NCI-H2196 treated with DMSO at 0.1 percent for 48 hours (cell line): ENCODE results near the gene CALY.

Source experiments
- DNase-seq: peaks from one replicate; lab custom pipeline; 2025; ENCODE audit not compliant: unreplicated experiment; lab: John Stamatoyannopoulos, UW

Gene CALY

DNA sequence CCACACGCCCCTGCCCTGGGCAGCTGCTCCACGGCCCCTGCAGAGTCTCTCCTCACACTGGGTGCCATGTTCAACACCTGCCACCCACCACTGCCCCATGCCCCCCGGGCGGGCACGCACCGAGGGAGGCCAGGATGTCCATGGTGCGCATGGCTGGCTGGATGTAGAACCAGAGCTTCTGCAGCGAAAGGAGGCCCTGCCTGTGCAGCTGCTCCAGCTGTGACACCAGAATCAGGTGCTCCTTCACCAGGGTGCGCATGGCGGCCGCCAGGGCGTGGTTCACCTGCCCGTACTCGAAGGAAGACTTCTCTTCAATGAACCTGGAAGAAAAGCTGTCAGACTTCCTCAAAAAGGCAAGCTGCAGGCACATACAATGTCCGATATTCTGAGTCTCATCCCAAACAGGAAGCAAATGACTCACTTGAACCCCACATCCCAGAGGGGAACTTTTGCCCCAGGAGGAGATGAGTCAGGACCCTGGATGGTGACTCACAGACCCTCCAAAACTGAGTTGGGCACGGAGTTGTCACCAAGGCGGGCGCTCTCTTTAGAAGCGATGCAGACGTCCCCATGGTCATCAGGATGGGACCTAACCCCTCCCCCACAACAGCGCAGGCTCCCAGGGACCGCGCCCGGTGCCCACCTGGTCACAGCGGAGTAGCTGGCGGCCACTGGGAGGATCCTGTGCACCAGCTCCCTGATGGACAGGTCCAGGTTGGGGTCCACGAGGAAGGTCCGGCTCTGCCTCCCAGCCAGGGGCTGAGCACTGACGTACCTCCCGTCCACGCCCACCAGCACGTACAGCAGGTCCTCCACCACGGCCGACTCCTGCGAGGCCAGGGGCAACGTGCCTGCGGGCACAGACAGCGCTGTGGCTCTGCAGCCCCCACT, 43.5 kb downstream of the CALY start:
- no peak for DNase-seq

DNA sequence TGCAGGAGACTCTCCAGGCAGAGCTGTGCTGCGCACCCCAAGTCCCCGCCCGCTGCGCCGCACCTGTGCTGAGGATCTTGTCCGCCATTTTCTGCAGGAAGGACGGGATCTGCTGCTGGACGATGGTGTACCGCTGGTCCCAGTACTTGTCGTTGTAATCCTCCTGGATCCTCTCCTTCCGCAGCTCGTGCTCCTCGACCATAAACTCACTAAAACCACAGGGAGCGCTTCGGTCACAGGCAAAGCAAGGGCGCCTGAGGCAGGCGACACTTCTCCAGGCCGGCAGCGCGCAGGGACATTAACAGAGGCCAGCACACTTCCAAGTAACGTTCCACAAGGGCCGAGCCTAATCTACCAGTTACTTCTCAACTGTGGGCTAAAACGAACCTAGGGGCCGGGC, 46.9 kb downstream of the CALY start:
- no peak for DNase-seq

DNA sequence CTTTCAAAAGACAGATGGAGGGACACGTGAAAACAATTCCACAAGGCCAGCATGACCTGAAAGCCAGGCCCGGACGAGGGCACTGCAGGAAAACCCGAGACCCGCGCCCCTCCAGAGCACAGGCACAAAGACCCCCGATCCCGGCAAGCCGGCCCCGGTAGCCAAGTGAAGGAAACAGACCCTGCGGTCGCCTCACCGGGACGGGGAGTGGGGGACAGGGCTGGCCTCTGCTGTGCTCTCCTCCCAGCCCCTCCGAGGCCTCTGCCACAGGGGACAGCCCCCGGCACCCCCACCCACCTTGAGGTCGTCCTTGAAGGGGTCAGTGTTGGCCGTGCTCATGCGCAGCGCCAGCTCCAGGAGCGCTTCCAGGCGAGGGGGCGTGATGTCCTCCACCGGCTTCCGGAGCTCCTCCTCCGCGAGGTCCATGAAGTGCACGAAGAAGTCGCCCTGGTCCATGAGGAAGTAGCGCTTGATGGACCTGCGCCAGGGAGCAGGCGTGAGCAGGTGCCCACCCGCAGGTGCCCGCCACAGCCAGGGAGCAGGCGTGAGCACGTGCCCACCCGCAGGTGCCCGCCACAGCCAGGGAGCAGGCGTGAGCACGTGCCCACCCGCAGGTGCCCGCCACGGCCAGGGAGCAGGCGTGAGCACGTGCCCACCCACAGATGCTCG, 48.7 kb downstream of the CALY start:
- DNase-seq: no peak

DNA sequence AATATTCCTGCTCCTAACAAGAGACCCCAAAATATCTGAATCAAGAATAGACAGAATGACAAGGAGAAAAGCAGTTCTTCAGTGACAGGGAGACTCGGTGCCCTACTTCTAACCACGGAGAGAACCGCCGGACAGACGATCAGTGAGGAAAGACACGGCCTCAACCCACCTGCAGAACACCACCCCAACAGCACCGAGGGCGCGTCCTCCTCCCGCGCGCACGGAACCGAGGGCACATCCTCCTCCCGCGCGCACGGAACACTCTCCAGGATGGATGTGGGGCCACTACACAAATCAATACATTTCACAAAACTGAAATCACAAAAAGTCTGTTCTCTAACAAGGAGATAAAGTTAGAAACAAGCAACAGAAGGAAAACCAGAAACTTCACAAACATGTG, 50.3 kb downstream of the CALY start:
- DNase-seq: no peak

DNA sequence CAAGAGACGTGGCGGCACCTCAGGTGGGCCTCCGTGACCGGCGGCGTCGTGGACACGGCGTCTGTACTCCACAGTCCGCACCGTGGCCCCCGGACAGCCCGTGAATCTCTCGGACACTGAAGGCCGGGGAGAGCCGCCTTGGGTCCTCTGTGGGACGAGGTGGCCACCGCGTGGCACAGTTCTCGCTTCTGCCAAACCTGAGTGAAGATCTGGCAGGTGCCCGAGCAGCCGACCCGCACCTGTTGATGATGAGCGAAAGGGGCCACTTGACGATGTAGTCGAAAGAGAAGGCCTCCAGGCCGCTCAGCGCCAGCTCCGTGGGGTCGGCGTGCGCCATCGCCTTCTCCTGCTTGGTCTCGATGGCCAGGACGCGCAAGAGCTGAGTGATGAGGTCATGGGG, 51.5 kb downstream of the CALY start:
- DNase-seq: no peak

DNA sequence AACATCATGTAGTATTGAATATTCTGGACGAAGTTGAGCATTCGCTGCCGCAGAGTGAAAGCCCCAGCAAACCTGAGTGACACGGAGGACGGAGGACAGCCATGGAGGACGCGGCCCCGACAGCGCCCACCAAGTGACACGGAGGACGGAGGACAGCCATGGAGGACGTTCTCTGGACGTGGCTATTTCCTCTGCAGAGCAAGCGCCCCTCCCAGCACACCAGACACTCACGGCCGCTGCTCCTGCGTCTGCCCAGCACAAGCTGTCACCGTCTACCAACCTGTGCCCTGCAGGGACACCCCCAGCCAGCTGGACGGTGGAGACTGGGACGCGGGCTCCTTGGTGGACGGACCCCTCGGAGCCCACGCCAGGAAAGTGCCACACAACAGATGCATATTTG, 52.8 kb downstream of the CALY start:
- no peak for DNase-seq

DNA sequence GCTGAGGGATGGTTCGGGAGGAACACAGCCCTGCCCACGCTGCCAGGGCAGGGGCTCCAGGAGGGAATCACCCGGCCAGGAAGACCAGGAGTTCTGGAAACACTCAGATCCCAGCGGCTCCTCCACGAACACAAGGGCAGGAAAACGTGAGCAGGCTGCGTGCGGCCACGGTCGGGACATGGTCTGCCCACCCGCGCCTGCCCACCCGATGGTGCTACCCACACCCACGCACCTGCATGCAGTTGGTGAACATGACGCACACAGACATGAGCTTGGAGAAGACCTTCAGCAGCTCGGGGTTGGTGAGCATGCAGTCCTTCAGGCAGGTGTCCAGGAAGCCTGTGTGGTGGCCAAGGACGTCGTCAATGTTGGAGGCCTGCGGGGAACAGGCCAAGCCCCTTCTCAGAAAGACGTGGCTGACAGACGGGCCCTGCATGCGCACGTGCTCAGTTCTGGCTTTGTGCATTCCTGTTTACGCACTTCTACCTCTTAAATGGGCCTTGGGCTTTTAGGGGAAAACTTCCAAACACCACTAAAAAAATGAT, 53.8 kb downstream of the CALY start:
- no peak for DNase-seq

- DNase-seq: no peak
Measured at GRCh38 chr10:133281628-133282372, 54.9 kb downstream of the CALY start.

- no peak for DNase-seq
Measured at GRCh38 chr10:133281084-133281483, 55.6 kb downstream of the CALY start.

DNA sequence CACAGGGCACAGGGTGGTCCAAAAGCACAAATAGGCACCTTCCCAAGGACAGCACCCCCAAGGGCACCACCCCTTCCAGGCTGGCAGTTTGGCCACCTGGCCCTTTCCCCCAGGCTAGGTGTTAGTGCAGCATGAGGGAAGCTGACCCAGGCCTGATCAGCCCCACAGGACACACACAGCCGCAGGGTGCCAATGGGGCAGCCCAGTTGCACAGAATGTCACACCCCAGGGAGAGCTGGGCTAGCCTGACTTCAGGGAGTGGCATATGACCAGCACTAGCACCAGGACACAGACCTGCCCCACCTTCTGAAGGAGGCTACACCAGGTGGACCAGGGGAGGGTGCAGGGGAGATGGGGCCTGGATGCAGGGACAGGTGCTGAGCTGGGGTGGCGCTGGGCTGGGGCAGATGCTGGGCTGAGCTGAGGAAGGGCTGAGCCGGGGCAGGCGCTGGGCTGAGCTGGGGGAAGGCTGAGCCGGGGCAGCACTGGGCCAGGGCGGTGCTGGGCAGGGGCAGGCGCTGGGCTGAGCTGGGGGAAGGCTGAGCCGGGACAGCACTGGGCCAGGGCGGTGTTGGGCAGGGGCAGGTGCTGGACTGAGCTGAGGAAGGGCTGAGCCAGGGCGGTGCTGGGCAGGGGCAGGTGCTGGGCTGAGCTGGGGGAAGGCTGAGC, 56.2 kb downstream of the CALY start:
- no peak for DNase-seq

GRCh38 chr10:133279326-133280226, 57.1 kb downstream of the CALY start:
- no peak for DNase-seq

DNA sequence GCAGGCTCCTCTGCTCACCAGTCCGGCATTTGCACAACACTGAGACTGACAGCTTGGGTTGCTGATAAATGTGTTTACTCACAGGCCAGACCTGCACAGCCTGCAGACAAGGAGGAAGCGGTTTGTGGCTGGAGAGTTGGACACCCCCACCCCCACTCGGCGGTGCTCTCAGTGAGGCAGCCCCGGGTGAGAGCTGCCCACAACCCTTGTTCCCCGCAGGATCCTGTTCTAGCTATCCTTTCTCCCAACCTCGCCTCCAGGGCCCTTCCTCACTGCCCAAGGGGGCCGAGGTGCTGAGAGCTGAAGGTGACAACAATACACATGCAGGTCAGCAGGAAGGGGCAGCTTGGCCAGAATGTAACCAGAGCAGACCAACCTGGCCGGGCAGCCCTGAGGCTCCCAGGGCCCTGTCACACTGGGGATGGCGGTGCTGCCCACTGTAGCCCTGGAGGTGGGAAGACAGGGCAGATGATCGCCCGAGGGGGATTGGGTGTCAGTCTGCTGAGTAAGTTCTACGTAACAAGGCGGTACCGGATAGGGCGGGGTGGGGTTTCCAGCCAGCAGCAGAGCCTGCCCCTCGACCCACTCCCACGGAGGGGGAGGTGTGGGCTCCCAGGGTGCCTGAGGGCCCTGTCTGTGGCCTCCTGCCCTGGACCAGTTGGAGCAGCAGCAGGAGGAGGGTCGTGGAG, 58.0 kb downstream of the CALY start:
- no peak for DNase-seq

- no peak for DNase-seq
Measured at GRCh38 chr10:133277993-133278576, 58.6 kb downstream of the CALY start.

GRCh38 chr10:133277277-133277992, 59.3 kb downstream of the CALY start:
- DNase-seq: no peak

DNA sequence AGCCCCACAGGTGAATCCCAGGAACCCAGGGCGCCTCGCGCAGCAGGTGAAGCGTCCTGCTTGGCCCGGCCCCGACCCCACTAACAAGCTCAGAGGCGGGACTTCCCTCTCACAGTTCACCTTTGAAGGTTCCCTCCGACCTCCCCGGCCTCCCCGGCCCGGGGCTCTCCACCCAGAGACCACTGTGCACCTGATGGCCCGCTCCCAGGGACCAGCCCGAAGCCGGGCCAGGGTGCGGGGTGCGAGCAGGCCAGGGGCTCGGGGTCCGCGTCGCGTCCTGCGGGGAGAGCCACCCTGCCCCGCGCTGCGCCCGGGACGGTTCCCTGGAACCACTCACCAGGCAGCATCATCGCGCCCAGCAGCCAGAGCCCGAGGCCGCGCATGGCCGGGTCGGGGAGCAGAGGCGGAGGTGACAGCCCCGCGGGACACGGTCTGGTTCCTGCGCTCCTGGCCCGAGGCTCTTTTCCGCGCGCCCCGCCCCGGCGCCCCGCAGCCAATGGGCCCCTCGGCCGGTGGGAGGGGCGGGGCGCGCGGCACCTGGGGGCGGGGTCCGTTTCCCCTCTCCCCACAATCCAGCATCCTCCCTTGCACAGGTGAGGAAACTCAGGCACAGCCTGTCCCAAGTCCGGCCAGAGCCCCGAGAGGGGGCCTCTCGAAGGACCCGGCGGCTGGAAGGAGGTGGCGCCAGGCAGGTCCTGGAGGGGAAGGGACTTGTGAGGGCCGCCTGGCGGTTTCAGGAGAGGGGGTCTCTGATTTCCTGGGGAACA, 60.1 kb downstream of the CALY start, which contains the start of gene ADAM8:
Gene ADAM8 (minus strand): TSS at position 434 of the 767 bp plus-strand sequence. CDS start 51 bp downstream, at position 383.
- no peak for DNase-seq

- no peak for DNase-seq
Measured at GRCh38 chr10:133276100-133276434, 60.6 kb downstream of the CALY start.

- DNase-seq: no peak
Measured at GRCh38 chr10:133275684-133276092, 61.0 kb downstream of the CALY start.
